ENCODE measurements around the gene RUNX2. TPM values are rescaled to one million over a fixed set of nuclear protein-coding genes. Genes with fewer than 3 reads are reported as not detected.

RUNX2 gene
- total and polyA plus RNA-seq, 2 donors (not counting 1 experiment from before 2014, with no cell fraction given): 1.3 to 2.4 TPM

GRCh38 chr6:45630314-45630713, 302.2 kb downstream of the RUNX2 start:
- POLR2A ChIA-PET: no interaction called here
- no peak overlapping the region for H3K4me3 Mint-ChIP-seq
- no peak overlapping the region for H2AFZ ChIP-seq (ENCODE audit: insufficient read depth, low read depth, low read length, poor library complexity, severe bottlenecking)
- no peaks in the 10 kb centered on the region for H3K4me1 ChIP-seq (ENCODE audit: control insufficient read depth in 2 of 2, insufficient read depth in 2 of 2, low read length in 2 of 2)
- no peak for TF ChIP-seq EZH2 (IDR thresholded peaks at IDR 0.05; ENCODE audit: borderline replicate concordance, insufficient read depth, low read depth, low read length, poor library complexity, severe bottlenecking)
- TF ChIP-seq CTCF (IDR thresholded peaks at IDR 0.05): no peak
- no peak overlapping the region for H3K27ac Mint-ChIP-seq
- no peaks in the 10 kb centered on the region for H3K36me3 ChIP-seq (replicated peaks in 1 of 2; ENCODE audit: control extremely low read depth in 1 of 2, control insufficient read depth in 1 of 2, extremely low read depth in 1 of 2, insufficient read depth in 2 of 2, low read length in 1 of 2)
- DNase-seq: no peak
- no peaks in the 10 kb centered on the region for H4K20me1 ChIP-seq (ENCODE audit: control insufficient read depth, insufficient read depth, low read length, poor library complexity, severe bottlenecking)
- 54% methylated on average over 2 of the region's 2 CpGs for WGBS (ENCODE audit: insufficient coverage)
- H3K4me3 ChIP-seq (ENCODE audit: control extremely low read depth in 1 of 5, extremely low read depth in 1 of 5, insufficient read depth in 1 of 5, low read depth in 2 of 5, low read length in 4 of 5): no peak overlapping the region
- no peaks in the 10 kb centered on the region for H3K27me3 Mint-ChIP-seq
- no peak overlapping the region for H3K27ac ChIP-seq (ENCODE audit: low read length in 2 of 2)
- no peaks in the 10 kb centered on the region for H3K79me2 ChIP-seq (ENCODE audit: control insufficient read depth, insufficient read depth, low read length)
- no peaks in the 10 kb centered on the region for H3K4me1 Mint-ChIP-seq
- no peaks in the 10 kb centered on the region for H3K27me3 ChIP-seq (replicated peaks in 1 of 4; ENCODE audit: control extremely low read depth in 1 of 4, control insufficient read depth in 3 of 4, insufficient read depth in 4 of 4, low read length in 3 of 4)
- no peaks in the 10 kb centered on the region for H3K9me3 ChIP-seq (ENCODE audit: control extremely low read depth in 1 of 3, control insufficient read depth in 2 of 3, insufficient read depth in 1 of 3, low read length in 2 of 3)
- H3K4me2 ChIP-seq (replicated peaks; ENCODE audit: low read depth, low read length, poor library complexity, severe bottlenecking): no peak overlapping the region
- no peak overlapping the region for H3K9ac ChIP-seq (ENCODE audit: low read length)
- CTCF ChIA-PET: no interaction called here
- ATAC-seq (ENCODE audit: low read depth): no peak
- intact Hi-C loops (cut with micrococcal nuclease): no loop called here
- no peaks in the 10 kb centered on the region for H3K9me3 Mint-ChIP-seq (ENCODE audit: insufficient read depth)

- Mint-ChIP-seq H3K27me3 (peaks cover 3% of the 10 kb centered on the region), H3K4me3 (no peak overlapping the region), H3K9me3 (ENCODE audit: insufficient read depth) (no peaks in the 10 kb centered on the region), H3K4me1 (no peaks in the 10 kb centered on the region), H3K27ac (no peak overlapping the region)
- ATAC-seq (ENCODE audit: low read depth) (no peak), DNase-seq (no peak)
- H3K9ac ChIP-seq (ENCODE audit: low read length): no peak overlapping the region
- no peak overlapping the region for H2AFZ ChIP-seq (ENCODE audit: insufficient read depth, low read depth, low read length, poor library complexity, severe bottlenecking)
- WGBS (ENCODE audit: insufficient coverage): 100% methylated on average over 1 of the region's 4 CpGs
- ChIA-PET CTCF (no interaction called here), POLR2A (no interaction called here)
- no peaks in the 10 kb centered on the region for H3K4me1 ChIP-seq (ENCODE audit: control insufficient read depth in 2 of 2, insufficient read depth in 2 of 2, low read length in 2 of 2)
- no peaks in the 10 kb centered on the region for H3K27me3 ChIP-seq (replicated peaks in 1 of 4; ENCODE audit: control extremely low read depth in 1 of 4, control insufficient read depth in 3 of 4, insufficient read depth in 4 of 4, low read length in 3 of 4)
- H3K36me3 ChIP-seq (replicated peaks in 1 of 2; ENCODE audit: control extremely low read depth in 1 of 2, control insufficient read depth in 1 of 2, extremely low read depth in 1 of 2, insufficient read depth in 2 of 2, low read length in 1 of 2): no peaks in the 10 kb centered on the region
- H3K9me3 ChIP-seq (ENCODE audit: control extremely low read depth in 1 of 3, control insufficient read depth in 2 of 3, insufficient read depth in 1 of 3, low read length in 2 of 3): no peaks in the 10 kb centered on the region
- H3K79me2 ChIP-seq (ENCODE audit: control insufficient read depth, insufficient read depth, low read length): no peaks in the 10 kb centered on the region
- intact Hi-C loops (cut with micrococcal nuclease): no loop called here
- H3K27ac ChIP-seq (ENCODE audit: low read length in 2 of 2): no peak overlapping the region
- H4K20me1 ChIP-seq (ENCODE audit: control insufficient read depth, insufficient read depth, low read length, poor library complexity, severe bottlenecking): no peaks in the 10 kb centered on the region
- H3K4me2 ChIP-seq (replicated peaks; ENCODE audit: low read depth, low read length, poor library complexity, severe bottlenecking): no peak overlapping the region
- no peak overlapping the region for H3K4me3 ChIP-seq (ENCODE audit: control extremely low read depth in 1 of 5, extremely low read depth in 1 of 5, insufficient read depth in 1 of 5, low read depth in 2 of 5, low read length in 4 of 5)
- no peak for TF ChIP-seq CTCF (IDR thresholded peaks at IDR 0.05)
- TF ChIP-seq EZH2 (IDR thresholded peaks at IDR 0.05; ENCODE audit: borderline replicate concordance, insufficient read depth, low read depth, low read length, poor library complexity, severe bottlenecking): no peak
These were observed 302.7 kb downstream of the RUNX2 start for GRCh38 chr6:45630801-45631200.
